Natural killer cell (primary cell): ENCODE data around the gene RIMKLA. TPM values are rescaled to one million over a fixed set of nuclear protein-coding genes. Genes with fewer than 3 reads are reported as not detected.

Experiments
- ATAC-seq, 3 donors: fragments of 150-1000 bp in 2 of 3; fragments of 200-7000 bp in 1 of 3; cut with Tn5 transposase; 1 replicate in 1 of 3; 2 replicates in 2 of 3; pipeline ENCODE4 v1.10.0; 2021; ENCODE audit warnings: mild to moderate bottlenecking in 2 of 3, moderate library complexity in 2 of 3
- DNase-seq, 2 donors: peaks; one replicate each; pipeline versions ENCODE4 v3.0.0 to v3.0.0-alpha.2; 2013 to 2021; ENCODE audit warnings: mixed read lengths in 1 of 2
- H3K27ac ChIP-seq: one replicate; pipeline ENCODE4 v1.5.1; 2013; ENCODE audit warnings: mild to moderate bottlenecking, low read length
- H3K27me3 ChIP-seq: one replicate; pipeline ENCODE4 v1.6.1; 2013; ENCODE audit warnings: low read length; ENCODE audit not compliant: control insufficient read depth, insufficient read depth
- H3K36me3 ChIP-seq: one replicate; pipeline ENCODE4 v1.6.1; 2013; ENCODE audit warnings: low read length; ENCODE audit not compliant: control insufficient read depth, insufficient read depth
- H3K4me1 ChIP-seq: one replicate; pipeline ENCODE4 v1.6.1; 2013; ENCODE audit warnings: low read length; ENCODE audit not compliant: control insufficient read depth, insufficient read depth
- H3K4me3 ChIP-seq: one replicate; pipeline ENCODE4 v1.5.1; 2013; ENCODE audit warnings: low read length
- H3K9me3 ChIP-seq: one replicate; pipeline ENCODE4 v1.6.1; 2013; ENCODE audit warnings: low read length; ENCODE audit not compliant: control insufficient read depth, insufficient read depth
- H3K27ac Mint-ChIP-seq, 2 donors: one replicate each; pipeline ENCODE4 v1.8.0; 2022; ENCODE audit warnings: mild to moderate bottlenecking in 2 of 2, mixed read lengths in 2 of 2, moderate library complexity in 1 of 2
- H3K27me3 Mint-ChIP-seq, 2 donors: one replicate each; pipeline ENCODE4 v1.8.0; 2022; ENCODE audit warnings: low read depth in 2 of 2, mixed read lengths in 2 of 2
- H3K36me3 Mint-ChIP-seq: one replicate; pipeline ENCODE4 v1.8.0; 2022; ENCODE audit warnings: mixed read lengths
- H3K4me1 Mint-ChIP-seq, 2 donors: one replicate each; pipeline ENCODE4 v1.8.0; 2022; ENCODE audit warnings: mixed read lengths in 2 of 2
- H3K4me3 Mint-ChIP-seq: one replicate; pipeline ENCODE4 v1.8.0; 2022; ENCODE audit warnings: mild to moderate bottlenecking, moderate library complexity, mixed read lengths
- H3K9me3 Mint-ChIP-seq, 2 donors: one replicate each; pipeline ENCODE4 v1.8.0; 2022; ENCODE audit warnings: mixed read lengths in 2 of 2
- WGBS: methylation state at CpG from one replicate; pipeline ENCODE4 v1.1.7; 2013; ENCODE audit warnings: missing lambda C conversion rate; ENCODE audit not compliant: insufficient coverage; 5-methylcytosine and 5-hydroxymethylcytosine counted together
- intact Hi-C: fragments of 100-400 bp; cut with micrococcal nuclease; formaldehyde crosslinking; loops from one replicate; pipeline ENCODE4 v1.14.2; 2022
- total RNA-seq, 4 donors: library from RNA; stranded (reverse); fragments of 120-200 nt in 1 of 4; gene quantifications; one replicate each; pipeline versions ENCODE4 v1.2.3 to v1.2.4, GENCODE V29; 2013 to 2022
- TF ChIP-seq, protein P1 (sequence below): fragments of 200-600 bp; IDR thresholded peaks from one replicate; pipeline ENCODE4 v1.8.0; 2022; ENCODE audit warnings: antibody characterized with exemption

Gene RIMKLA
- total RNA-seq, 3 donors from 2014 or later (not counting 1 experiment from before 2014, with no cell fraction given), result 0.13 to 0.45 (median 0.39) TPM

DNA sequence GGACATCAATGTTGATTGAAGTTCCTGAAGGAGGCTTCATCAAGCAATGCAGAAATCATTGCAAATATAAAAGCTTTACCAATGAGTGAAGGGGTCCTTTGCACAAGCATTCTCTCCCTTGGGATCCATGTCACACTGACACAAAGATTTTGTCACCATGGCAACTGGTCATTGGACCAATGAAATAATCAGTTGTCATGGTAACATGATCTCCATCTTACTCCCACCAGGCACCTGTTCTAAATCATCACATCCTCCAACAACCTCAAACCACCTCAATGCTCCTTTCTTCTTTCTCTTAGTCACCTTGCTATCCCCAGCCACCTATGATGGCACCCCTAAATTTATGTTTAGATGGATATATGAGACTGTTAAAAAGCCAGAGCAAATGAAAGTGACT, 32.1 kb upstream of the RIMKLA start:
- Histone ChIP-seq H3K27ac (no peak overlapping the region), H3K27me3 (peaks cover 7% of the 10 kb centered on the region), H3K4me1 (no peaks in the 10 kb centered on the region), H3K4me3 (no peak overlapping the region), H3K9me3 (no peaks in the 10 kb centered on the region), H3K36me3 (no peaks in the 10 kb centered on the region)
- Mint-ChIP-seq H3K9me3 (no peaks in the 10 kb centered on the region), H3K4me1 (no peaks in the 10 kb centered on the region), H3K27ac (no peak overlapping the region), H3K27me3 (peaks cover 20 to 57% of the 10 kb centered on the region in 2 donors), H3K4me3 (no peak overlapping the region), H3K36me3 (no peaks in the 10 kb centered on the region)
- DNase-seq (no peak), ATAC-seq (no peak)
- intact Hi-C loops, result no loop called here
- TF ChIP-seq, protein P1, sequence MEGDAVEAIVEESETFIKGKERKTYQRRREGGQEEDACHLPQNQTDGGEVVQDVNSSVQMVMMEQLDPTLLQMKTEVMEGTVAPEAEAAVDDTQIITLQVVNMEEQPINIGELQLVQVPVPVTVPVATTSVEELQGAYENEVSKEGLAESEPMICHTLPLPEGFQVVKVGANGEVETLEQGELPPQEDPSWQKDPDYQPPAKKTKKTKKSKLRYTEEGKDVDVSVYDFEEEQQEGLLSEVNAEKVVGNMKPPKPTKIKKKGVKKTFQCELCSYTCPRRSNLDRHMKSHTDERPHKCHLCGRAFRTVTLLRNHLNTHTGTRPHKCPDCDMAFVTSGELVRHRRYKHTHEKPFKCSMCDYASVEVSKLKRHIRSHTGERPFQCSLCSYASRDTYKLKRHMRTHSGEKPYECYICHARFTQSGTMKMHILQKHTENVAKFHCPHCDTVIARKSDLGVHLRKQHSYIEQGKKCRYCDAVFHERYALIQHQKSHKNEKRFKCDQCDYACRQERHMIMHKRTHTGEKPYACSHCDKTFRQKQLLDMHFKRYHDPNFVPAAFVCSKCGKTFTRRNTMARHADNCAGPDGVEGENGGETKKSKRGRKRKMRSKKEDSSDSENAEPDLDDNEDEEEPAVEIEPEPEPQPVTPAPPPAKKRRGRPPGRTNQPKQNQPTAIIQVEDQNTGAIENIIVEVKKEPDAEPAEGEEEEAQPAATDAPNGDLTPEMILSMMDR, result no peak

DNA sequence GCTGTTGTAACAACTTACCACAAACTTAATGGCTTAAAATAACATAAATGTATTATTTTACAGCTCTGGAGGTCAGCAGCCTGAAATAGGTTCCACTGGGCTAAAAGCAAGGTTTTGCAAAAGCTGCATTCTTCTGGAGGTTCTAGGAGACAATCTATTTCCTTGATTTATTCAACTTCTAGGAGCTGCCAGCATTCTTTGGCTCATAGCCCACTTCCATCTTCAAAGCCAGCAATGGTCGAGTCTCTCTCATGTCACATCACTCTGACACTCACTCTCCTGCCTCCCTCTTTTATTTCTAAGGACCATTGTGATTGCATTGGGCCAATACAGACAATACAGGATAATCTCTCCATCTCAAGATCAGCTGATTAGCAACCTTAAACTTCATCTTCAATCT, 30.5 kb upstream of the RIMKLA start:
- WGBS, result 24% methylated on average over 1 of the region's 1 CpG
- intact Hi-C loops, result no loop called here
- Histone ChIP-seq H3K27ac (no peak overlapping the region), H3K36me3 (no peaks in the 10 kb centered on the region), H3K9me3 (no peaks in the 10 kb centered on the region), H3K4me1 (no peaks in the 10 kb centered on the region), H3K4me3 (no peak overlapping the region), H3K27me3 (peaks cover 7% of the 10 kb centered on the region)
- H3K4me1 Mint-ChIP-seq, result no peaks in the 10 kb centered on the region
- DNase-seq (no peak), ATAC-seq (no peak)
- peaks cover 20 to 54% of the 10 kb centered on the region in 2 donors for H3K27me3 Mint-ChIP-seq
- no peaks in the 10 kb centered on the region for H3K9me3 Mint-ChIP-seq
- H3K36me3 Mint-ChIP-seq, result no peaks in the 10 kb centered on the region
- no peak overlapping the region for H3K27ac Mint-ChIP-seq
- no peak overlapping the region for H3K4me3 Mint-ChIP-seq
- TF ChIP-seq, protein P1, result no peak

DNA sequence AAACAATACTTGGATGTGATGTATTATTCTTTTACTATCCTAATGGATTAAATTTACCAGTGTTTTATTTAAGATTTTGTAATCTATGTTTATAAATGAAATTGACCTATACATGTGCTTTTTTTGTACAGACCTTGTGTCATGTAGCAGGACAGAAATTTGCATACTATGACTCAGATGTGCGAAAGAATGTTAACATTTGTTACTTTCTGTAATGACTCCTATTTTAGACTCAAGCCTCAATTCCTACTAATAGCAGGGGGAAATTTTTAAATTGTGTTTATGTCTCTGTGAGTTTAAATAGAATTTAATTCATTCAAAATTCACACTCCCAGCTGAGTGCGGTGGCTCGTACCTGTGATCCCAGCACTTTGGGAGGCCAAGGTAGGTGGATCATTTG, 21.8 kb upstream of the RIMKLA start:
- H3K27ac ChIP-seq, result no peak overlapping the region
- no peaks in the 10 kb centered on the region for H3K9me3 Mint-ChIP-seq
- H3K27me3 Mint-ChIP-seq, result peaks cover 4 to 27% of the 10 kb centered on the region in 2 donors
- TF ChIP-seq, protein P1, result no peak
- H3K4me1 Mint-ChIP-seq, result no peaks in the 10 kb centered on the region
- H3K36me3 ChIP-seq, result no peaks in the 10 kb centered on the region
- H3K4me3 ChIP-seq, result no peak overlapping the region
- intact Hi-C loops, result no loop called here
- no peaks in the 10 kb centered on the region for H3K27me3 ChIP-seq
- H3K27ac Mint-ChIP-seq, result no peak overlapping the region
- WGBS, result no CpG with 5 or more reads among the region's 3 CpGs
- H3K4me1 ChIP-seq, result no peaks in the 10 kb centered on the region
- no peaks in the 10 kb centered on the region for H3K36me3 Mint-ChIP-seq
- ATAC-seq (no peak), DNase-seq (no peak)
- H3K9me3 ChIP-seq, result no peaks in the 10 kb centered on the region
- H3K4me3 Mint-ChIP-seq, result no peak overlapping the region

DNA sequence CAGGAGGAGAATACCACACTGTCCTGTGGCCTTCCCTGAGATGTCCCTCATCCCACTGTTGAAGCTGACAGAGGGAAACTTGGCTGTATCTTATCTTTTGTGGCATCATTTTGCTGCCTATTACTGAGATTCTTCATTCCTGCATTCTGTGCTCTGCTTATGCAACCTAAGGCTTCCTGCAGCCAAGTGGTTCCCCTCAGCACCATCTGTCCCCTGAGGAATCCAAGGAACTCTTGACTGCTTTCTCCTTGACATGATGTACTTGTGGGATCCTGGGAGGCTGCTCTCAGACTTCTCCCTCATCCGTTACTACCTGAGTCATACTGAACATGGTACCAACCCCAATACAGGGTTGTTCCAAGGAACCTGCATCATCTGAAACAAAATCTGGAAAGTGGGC, 21.1 kb upstream of the RIMKLA start:
- H3K9me3 Mint-ChIP-seq, result no peaks in the 10 kb centered on the region
- no peak overlapping the region for H3K4me3 Mint-ChIP-seq
- no peak overlapping the region for H3K27ac ChIP-seq
- intact Hi-C loops, result no loop called here
- no peak for DNase-seq
- peaks cover 4 to 27% of the 10 kb centered on the region in 2 donors for H3K27me3 Mint-ChIP-seq
- H3K9me3 ChIP-seq, result no peaks in the 10 kb centered on the region
- no peaks in the 10 kb centered on the region for H3K4me1 ChIP-seq
- no peaks in the 10 kb centered on the region for H3K27me3 ChIP-seq
- H3K36me3 ChIP-seq, result no peaks in the 10 kb centered on the region
- H3K27ac Mint-ChIP-seq, result no peak overlapping the region
- H3K4me3 ChIP-seq, result no peak overlapping the region
- TF ChIP-seq, protein P1, result no peak
- 87% methylated on average over 1 of the region's 1 CpG for WGBS
- no peaks in the 10 kb centered on the region for H3K36me3 Mint-ChIP-seq
- no peaks in the 10 kb centered on the region for H3K4me1 Mint-ChIP-seq
- ATAC-seq, result no peak
